22Rv1 (cell line): Measurements from ENCODE around the gene MEIS2.

Experiments
- CTCF ChIP-seq: fragments of 450-650 bp; IDR thresholded peaks from 2 replicates; pipeline ENCODE4 v1.5.1; 2017; ENCODE audit warnings: mild to moderate bottlenecking
- ZFX ChIP-seq: fragments of 450-650 bp; IDR thresholded peaks from 2 replicates; pipeline ENCODE4 v1.6.1; 2017; ENCODE audit warnings: antibody characterized with exemption, borderline replicate concordance

GRCh38 chr15:36967929-36968328 lies 132.4 kb downstream of the MEIS2 start:
- TF ChIP-seq CTCF (no peak), ZFX (no peak)
